Nephron progenitor cell (in vitro differentiated cells): ENCODE data around the gene BCKDHB.

ENCODE experiments used
- DNase-seq: peaks from one replicate; pipeline ENCODE4 v3.0.0; 2021
- H3K27ac Mint-ChIP-seq: 2 replicates; pipeline ENCODE4 v1.8.0; 2021; ENCODE audit warnings: mild to moderate bottlenecking, moderate library complexity, mixed read lengths
- H3K27me3 Mint-ChIP-seq: 2 replicates; pipeline ENCODE4 v1.8.0; 2021; ENCODE audit warnings: mild to moderate bottlenecking, low read depth, mixed read lengths; ENCODE audit not compliant: poor library complexity
- H3K36me3 Mint-ChIP-seq: 2 replicates; pipeline ENCODE4 v1.8.0; 2021; ENCODE audit warnings: low read depth, mixed read lengths
- H3K4me1 Mint-ChIP-seq: 2 replicates; pipeline ENCODE4 v1.8.0; 2021; ENCODE audit warnings: mixed read lengths
- H3K4me3 Mint-ChIP-seq: 2 replicates; pipeline ENCODE4 v1.8.0; 2021; ENCODE audit warnings: mild to moderate bottlenecking, moderate library complexity, mixed read lengths
- H3K9me3 Mint-ChIP-seq: 2 replicates; pipeline ENCODE4 v1.8.0; 2021; ENCODE audit warnings: mild to moderate bottlenecking, moderate library complexity, mixed read lengths
- CTCF ChIP-seq: fragments of 200-600 bp; sonication (generic); IDR thresholded peaks from 2 replicates; pipeline ENCODE4 v1.5.0; 2021; ENCODE audit warnings: antibody characterized with exemption

The BCKDHB gene

GRCh38 chr6:80183019-80183795 is 76.7 kb downstream of the BCKDHB start:
- H3K27me3 Mint-ChIP-seq = peaks cover 3% of the 10 kb centered on the region
- no peaks in the 10 kb centered on the region for H3K4me1 Mint-ChIP-seq
- peaks cover 19% of the 10 kb centered on the region for H3K36me3 Mint-ChIP-seq
- no peak overlapping the region for H3K4me3 Mint-ChIP-seq
- DNase-seq = no peak
- H3K9me3 Mint-ChIP-seq = peaks cover 5% of the 10 kb centered on the region
- TF ChIP-seq CTCF = no peak
- H3K27ac Mint-ChIP-seq = no peak overlapping the region

GRCh38 chr6:80185492-80185891 is 79.0 kb downstream of the BCKDHB start:
- peak overlapping the region; percentile 10 for H3K27ac Mint-ChIP-seq
- H3K27me3 Mint-ChIP-seq = peaks cover 5% of the 10 kb centered on the region
- peaks cover 19% of the 10 kb centered on the region for H3K36me3 Mint-ChIP-seq
- no peaks in the 10 kb centered on the region for H3K4me1 Mint-ChIP-seq
- no peak for DNase-seq
- TF ChIP-seq CTCF = no peak
- H3K9me3 Mint-ChIP-seq = peaks cover 5% of the 10 kb centered on the region
- no peak overlapping the region for H3K4me3 Mint-ChIP-seq

GRCh38 chr6:80186082-80186481 is 79.6 kb downstream of the BCKDHB start:
- Mint-ChIP-seq H3K9me3 (peaks cover 5% of the 10 kb centered on the region), H3K27ac (no peak overlapping the region), H3K36me3 (peaks cover 19% of the 10 kb centered on the region), H3K4me1 (no peaks in the 10 kb centered on the region), H3K4me3 (no peak overlapping the region), H3K27me3 (peaks cover 5% of the 10 kb centered on the region)
- no peak for DNase-seq
- TF ChIP-seq CTCF = no peak

GRCh38 chr6:80196906-80197305 is 90.4 kb downstream of the BCKDHB start:
- Mint-ChIP-seq H3K4me1 (no peaks in the 10 kb centered on the region), H3K27ac (no peak overlapping the region), H3K9me3 (no peaks in the 10 kb centered on the region), H3K4me3 (no peak overlapping the region), H3K36me3 (peaks cover 4% of the 10 kb centered on the region), H3K27me3 (peaks cover 6% of the 10 kb centered on the region)
- TF ChIP-seq CTCF = no peak
- no peak for DNase-seq

- H3K27me3 Mint-ChIP-seq = peaks cover under 1% of the 10 kb centered on the region
- no peak overlapping the region for H3K27ac Mint-ChIP-seq
- H3K4me1 Mint-ChIP-seq = no peaks in the 10 kb centered on the region
- no peak for DNase-seq
- TF ChIP-seq CTCF = no peak
- peaks cover 4% of the 10 kb centered on the region for H3K36me3 Mint-ChIP-seq
- H3K9me3 Mint-ChIP-seq = no peaks in the 10 kb centered on the region
- no peak overlapping the region for H3K4me3 Mint-ChIP-seq
These were observed 91.0 kb downstream of the BCKDHB start for GRCh38 chr6:80197474-80197873.

GRCh38 chr6:80197986-80198385 is 91.5 kb downstream of the BCKDHB start:
- H3K9me3 Mint-ChIP-seq = no peaks in the 10 kb centered on the region
- no peaks in the 10 kb centered on the region for H3K4me1 Mint-ChIP-seq
- no peak overlapping the region for H3K27ac Mint-ChIP-seq
- no peak overlapping the region for H3K4me3 Mint-ChIP-seq
- no peak for TF ChIP-seq CTCF
- H3K36me3 Mint-ChIP-seq = peaks cover 4% of the 10 kb centered on the region
- no peak for DNase-seq
- no peaks in the 10 kb centered on the region for H3K27me3 Mint-ChIP-seq
